Caco-2 (cell line): Measurements from ENCODE around the gene TMEM91. TPM values are rescaled to one million over a fixed set of nuclear protein-coding genes. Genes with fewer than 3 reads are reported as not detected.

Experiments used
- Bru-seq: library from RNA; stranded (reverse); fragments of 400-500 nt; gene quantifications from one replicate; lab custom pipeline; 2021; lab: Mats Ljungman, UMichigan
- BruChase-seq, 2 experiments: library from RNA; stranded (reverse); fragments of 400-500 nt; gene quantifications; one replicate each; lab custom pipeline; 2021; lab: Mats Ljungman, UMichigan
- BruUV-seq: library from RNA; stranded (reverse); fragments of 400-500 nt; replicated peaks from 2 replicates; lab custom pipeline; 2021; lab: Mats Ljungman, UMichigan
- CTCF ChIA-PET: fragments of 300-600 bp; sonication (Branson Sonifier 250); formaldehyde crosslinking; loops from one replicate; lab custom pipeline; 2022; ENCODE audit warnings: antibody characterized with exemption; lab: Charles Lee
- POLR2A ChIA-PET: fragments of 300-600 bp; sonication (Branson Sonifier 250); formaldehyde crosslinking; loops from one replicate; lab custom pipeline; 2022; ENCODE audit warnings: antibody characterized with exemption; lab: Charles Lee
- DNase-seq, 2 experiments: peaks; one replicate each; pipeline versions ENCODE4 v3.0.0 to v3.0.0-alpha.2; 2020 to 2022
- H3K27me3 ChIP-seq: replicated peaks from 2 replicates; pipeline ENCODE4 v1.6.0; 2011; ENCODE audit warnings: low read length; ENCODE audit not compliant: control insufficient read depth, insufficient read depth
- H3K36me3 ChIP-seq: 2 replicates; pipeline ENCODE4 v1.5.1; 2011; ENCODE audit warnings: low read length; ENCODE audit not compliant: control insufficient read depth, insufficient read depth
- H3K4me1 ChIP-seq: fragments of 250-450 bp; sonication (Bioruptor Pico); 2 replicates; pipeline ENCODE4 v1.5.1; 2020; ENCODE audit warnings: mild to moderate bottlenecking
- H3K4me3 ChIP-seq: 2 replicates; pipeline ENCODE4 v1.5.1; 2011; ENCODE audit warnings: low read depth, mild to moderate bottlenecking, control low read depth, low read length
- H3K9me3 ChIP-seq: fragments of 250-450 bp; sonication (Bioruptor Pico); 2 replicates; pipeline ENCODE4 v1.5.1; 2020; ENCODE audit warnings: mild to moderate bottlenecking, moderate library complexity
- H3K27ac Mint-ChIP-seq: one replicate; pipeline ENCODE4 v1.8.0; 2022; ENCODE audit warnings: mixed read lengths; ENCODE audit not compliant: unreplicated experiment
- H3K27me3 Mint-ChIP-seq: one replicate; pipeline ENCODE4 v1.8.0; 2022; ENCODE audit warnings: mixed read lengths; ENCODE audit not compliant: insufficient read depth, unreplicated experiment
- H3K36me3 Mint-ChIP-seq: one replicate; pipeline ENCODE4 v1.8.0; 2022; ENCODE audit warnings: mild to moderate bottlenecking, mixed read lengths; ENCODE audit not compliant: insufficient read depth, unreplicated experiment
- H3K4me1 Mint-ChIP-seq: one replicate; pipeline ENCODE4 v1.8.0; 2022; ENCODE audit warnings: low read depth, mixed read lengths; ENCODE audit not compliant: unreplicated experiment
- H3K4me3 Mint-ChIP-seq: one replicate; pipeline ENCODE4 v1.8.0; 2022; ENCODE audit warnings: mild to moderate bottlenecking, moderate library complexity, mixed read lengths; ENCODE audit not compliant: unreplicated experiment
- H3K9me3 Mint-ChIP-seq: one replicate; pipeline ENCODE4 v1.8.0; 2022; ENCODE audit warnings: mixed read lengths; ENCODE audit not compliant: unreplicated experiment
- CTCF ChIP-seq, 2 experiments: fragments of 200-600 bp in 1 of 2; IDR thresholded peaks; 1 replicate in 1 of 2; 2 replicates in 1 of 2; pipeline versions ENCODE4 v1.5.1 to v1.8.0; 2011 to 2022; ENCODE audit warnings: antibody characterized with exemption in 1 of 2, control low read depth in 1 of 2, inconsistent platforms in 1 of 2, low read depth in 1 of 2, low read length in 1 of 2, mild to moderate bottlenecking in 1 of 2, moderate library complexity in 1 of 2; ENCODE audit not compliant: insufficient read depth in 1 of 2, severe bottlenecking in 1 of 2, unreplicated experiment in 1 of 2
- intact Hi-C: fragments of 100-400 bp; cut with micrococcal nuclease; formaldehyde crosslinking; loops from one replicate; pipeline ENCODE4 v1.10.0; 2022; ENCODE audit not compliant: unreplicated experiment
- long read RNA-seq: library from polyadenylated mRNA; stranded (forward); transcript quantifications from one replicate; pipeline ENCODE4 v2.0.0, GENCODE V29; 2022
- total RNA-seq: library from RNA; stranded (reverse); gene quantifications from 2 replicates; pipeline ENCODE4 v1.2.3, GENCODE V29; 2022

The TMEM91 gene
- total RNA-seq: 1.4 and 2.2 TPM in 2 replicates
- Bru-seq, nascent RNA: percentile 48 among the genes with signal in this experiment
- percentile 47 among the genes with signal in this experiment for BruChase-seq, experiment 1, labeled RNA remaining after a 2-hour chase
- percentile 56 among the genes with signal in this experiment for BruChase-seq, experiment 2, labeled RNA remaining after a 6-hour chase
- long read RNA-seq, partial matches to known transcripts: 0 of 1 reads
- long read RNA-seq, other reads (novel, unspliced or antisense): 0 of 1 reads

DNA sequence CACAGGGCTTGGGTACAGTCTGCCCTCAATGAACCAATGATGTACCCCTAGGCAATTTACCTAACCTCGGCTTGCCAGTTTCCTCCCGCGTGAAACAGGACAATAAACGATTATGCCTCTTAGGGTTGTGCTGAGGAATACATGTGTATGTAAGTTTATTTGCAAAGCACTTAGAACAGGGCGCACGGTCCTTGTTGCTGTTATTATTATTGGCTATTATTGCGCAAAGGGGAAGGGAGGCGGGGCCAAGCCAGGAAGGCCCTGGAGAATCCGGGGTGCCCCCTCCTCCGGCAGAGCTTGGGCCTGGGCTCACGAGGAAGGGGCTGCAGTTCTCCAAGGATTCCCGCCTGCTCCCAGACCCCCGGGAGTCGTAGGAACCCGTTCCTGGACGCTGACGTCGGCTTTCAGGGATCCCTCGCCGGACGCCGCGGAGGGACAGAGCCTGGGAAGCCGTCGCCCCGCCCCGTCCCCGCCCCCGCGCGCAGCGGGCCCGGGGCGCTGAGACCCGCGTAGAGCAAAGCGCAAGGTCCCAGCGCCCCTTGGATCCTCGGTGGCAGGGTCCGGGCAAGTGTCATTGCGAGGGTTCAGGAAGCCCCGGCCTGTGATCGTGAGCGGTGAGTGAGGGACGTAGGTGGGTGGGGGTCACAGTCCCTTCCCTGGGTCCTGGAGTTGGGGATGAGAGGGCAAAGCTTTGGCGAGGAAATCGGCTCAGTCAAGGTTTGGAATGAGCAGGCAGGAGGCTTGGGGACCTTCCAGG is at the start of gene TMEM91:
TSS of gene TMEM91 (plus strand) at position 293 of the 757 bp plus-strand sequence. CDS start 1,777 bp downstream, outside the sequence.
- Histone ChIP-seq H3K27me3 (no peaks in the 10 kb centered on the region), H3K4me1 (no peaks in the 10 kb centered on the region), H3K4me3 (peak within 1 kb of the TSS; percentile 51), H3K9me3 (no peaks in the 10 kb centered on the region), H3K36me3 (no peaks in the 10 kb centered on the region)
- ChIA-PET CTCF (no interaction called here), POLR2A (interaction anchor here (0.5 to 1.3 kb wide), 2 partner anchors 11 to 13 kb away, joined by 3 to 4 read pairs; no protein-coding TSS in a partner anchor)
- H3K4me3 Mint-ChIP-seq: peak within 1 kb of the TSS; percentile 17
- TF ChIP-seq CTCF (IDR thresholded peaks at IDR 0.05; ENCODE audit: insufficient read depth in 1 of 2, low read depth in 1 of 2, low read length in 1 of 2, severe bottlenecking in 1 of 2, unreplicated experiment in 1 of 2): no peak
- no peaks in the 10 kb centered on the region for H3K4me1 Mint-ChIP-seq
- intact Hi-C loops: no loop called here
- H3K9me3 Mint-ChIP-seq: no peaks in the 10 kb centered on the region
- peak in 1 of 2 experiments; percentile 37 for DNase-seq
- no peaks in the 10 kb centered on the region for H3K36me3 Mint-ChIP-seq
- no peaks in the 10 kb centered on the region for H3K27me3 Mint-ChIP-seq
- H3K27ac Mint-ChIP-seq: no peak within 1 kb of the TSS
- BruUV-seq: no TSS peak

GRCh38 chr19:41327076-41327575 is 49.2 kb upstream of the TMEM91 start:
- BruUV-seq: no TSS peak

More at GRCh38 chr19:41327076-41327575, 49.2 kb upstream of the TMEM91 start:
- no peaks in the 10 kb centered on the region for H3K9me3 ChIP-seq
- no peaks in the 10 kb centered on the region for H3K27me3 Mint-ChIP-seq
- H3K4me3 ChIP-seq: no peak overlapping the region
- TF ChIP-seq CTCF (IDR thresholded peaks at IDR 0.05; ENCODE audit: insufficient read depth in 1 of 2, low read depth in 1 of 2, low read length in 1 of 2, severe bottlenecking in 1 of 2, unreplicated experiment in 1 of 2): no peak
- no peaks in the 10 kb centered on the region for H3K27me3 ChIP-seq
- H3K36me3 ChIP-seq: no peaks in the 10 kb centered on the region; the same call in 1 of the 2 replicates
- peaks cover 34% of the 10 kb centered on the region for H3K4me1 Mint-ChIP-seq
- H3K9me3 Mint-ChIP-seq: no peaks in the 10 kb centered on the region
- peaks cover 40% of the 10 kb centered on the region for H3K4me1 ChIP-seq
- ChIA-PET CTCF (no interaction called here), POLR2A (interaction anchor here (0.6 kb wide), 1 partner anchor 113 kb away, joined by 3 read pairs; no protein-coding TSS in a partner anchor)
- H3K4me3 Mint-ChIP-seq: no peak overlapping the region
- no peak for DNase-seq
- peaks cover 42% of the 10 kb centered on the region for H3K36me3 Mint-ChIP-seq
- H3K27ac Mint-ChIP-seq: peak overlapping the region; percentile 58
- intact Hi-C loops: no loop called here
